Esophagus (tissue), 2 donors: ENCODE measurements around the gene AFG3L2. TPM values are rescaled to one million over a fixed set of nuclear protein-coding genes. Genes with fewer than 3 reads are reported as not detected.
"Not testable (repeated sequence)": the region's sequence is repeated elsewhere in the genome, so short reads cannot be mapped to it uniquely, and the experiment has no call there.

Experiments
- H3K27ac ChIP-seq, 2 donors: one replicate each; pipeline ENCODE4 v1.5.1; 2013; ENCODE audit warnings: low read depth in 2 of 2, mild to moderate bottlenecking in 2 of 2, inconsistent platforms in 1 of 2, low read length in 1 of 2, moderate library complexity in 1 of 2
- H3K27me3 ChIP-seq, 2 donors: one replicate each; pipeline ENCODE4 v1.6.1; 2013; ENCODE audit warnings: low read length in 2 of 2, control low read depth in 1 of 2, mild to moderate bottlenecking in 1 of 2; ENCODE audit not compliant: insufficient read depth in 2 of 2, control insufficient read depth in 1 of 2
- H3K36me3 ChIP-seq, 2 donors: one replicate each; pipeline ENCODE4 v1.6.1; 2013; ENCODE audit warnings: low read length in 1 of 2; ENCODE audit not compliant: control insufficient read depth in 2 of 2, insufficient read depth in 2 of 2
- H3K4me1 ChIP-seq, 2 donors: one replicate each; pipeline ENCODE4 v1.6.1; 2013; ENCODE audit warnings: low read length in 1 of 2; ENCODE audit not compliant: control insufficient read depth in 2 of 2, insufficient read depth in 2 of 2
- H3K4me3 ChIP-seq, 2 donors: one replicate each; pipeline ENCODE4 v1.5.1; 2013; ENCODE audit warnings: low read length in 2 of 2, mild to moderate bottlenecking in 2 of 2, low read depth in 1 of 2, moderate library complexity in 1 of 2
- H3K9me3 ChIP-seq, 2 donors: one replicate each; pipeline ENCODE4 v1.6.1; 2013; ENCODE audit warnings: mild to moderate bottlenecking in 2 of 2, low read depth in 1 of 2, low read length in 1 of 2, moderate library complexity in 1 of 2; ENCODE audit not compliant: control insufficient read depth in 2 of 2, insufficient read depth in 1 of 2
- WGBS, 2 donors: extraction: QIAGEN DNeasy Blood & Tissue Kit; methylation state at CpG; one replicate each; pipeline ENCODE4 v1.1.7; 2013; 5-methylcytosine and 5-hydroxymethylcytosine counted together
- polyA plus RNA-seq, 2 donors: library from polyadenylated mRNA; stranded (reverse); fragments of 200-250 nt; gene quantifications; one replicate each; pipeline ENCODE4 v1.2.3, GENCODE V29; 2013
- donor health status: healthy with polysubstance abuse.
- donor health status: Bipolar disorder and iron deficiency.

Gene AFG3L2
- polyA plus RNA-seq, 2 donors: 14.7 to 34.0 TPM

DNA sequence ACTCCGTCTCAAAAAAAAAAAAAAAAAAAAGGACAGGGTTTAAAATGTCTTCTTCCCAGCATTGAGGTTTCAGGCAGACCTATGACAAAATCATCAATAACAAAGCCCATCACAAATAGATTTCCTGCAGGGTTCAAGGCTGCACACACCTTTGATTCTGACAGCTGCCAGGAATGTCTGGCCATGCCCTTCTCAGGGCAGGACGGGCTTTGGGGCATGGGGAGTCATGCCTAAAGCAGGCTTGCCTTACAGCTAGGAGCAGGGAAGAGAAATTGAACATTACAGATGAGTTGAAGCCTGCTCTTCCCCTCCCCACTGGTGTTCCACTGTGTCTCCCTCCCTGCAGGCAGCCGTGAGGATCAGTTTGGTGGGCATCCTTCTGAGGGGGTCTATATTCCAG is 34.4 kb upstream of the AFG3L2 start:
- Histone ChIP-seq H3K4me1 (peaks cover under 1 to 4% of the 10 kb centered on the region in 2 donors), H3K36me3 (no peaks in the 10 kb centered on the region), H3K4me3 (no peak overlapping the region), H3K27me3 (no peaks in the 10 kb centered on the region), H3K9me3 (peaks cover 0 to 2% of the 10 kb centered on the region in 2 donors), H3K27ac (no peak overlapping the region)
- 89 to 96% methylated on average over 2 of the region's 3 CpGs for WGBS, 2 donors

DNA sequence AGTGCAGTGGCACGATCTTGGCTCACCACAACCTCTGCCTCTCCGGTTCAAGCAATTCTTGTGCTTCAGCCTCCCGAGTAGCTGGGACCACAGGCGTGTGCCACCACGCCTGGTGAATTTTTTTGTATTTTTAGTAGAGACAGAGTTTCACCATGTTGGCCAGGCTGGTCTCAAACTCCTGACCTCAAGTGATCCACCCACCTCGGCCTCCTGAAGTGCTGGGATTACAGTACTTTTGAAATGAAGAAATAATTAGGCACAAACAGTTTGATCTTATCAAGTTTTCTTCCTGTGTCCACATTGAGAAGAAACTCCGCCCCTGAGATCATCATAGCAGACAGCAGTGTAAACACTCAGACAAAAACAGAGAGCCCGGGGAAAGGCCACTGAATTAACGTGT is 33.7 kb upstream of the AFG3L2 start:
- not testable (repeated sequence) for H3K4me3 ChIP-seq, H3K9me3 ChIP-seq, H3K4me1 ChIP-seq, H3K36me3 ChIP-seq, H3K27ac ChIP-seq, H3K27me3 ChIP-seq
- WGBS, 2 donors: 78 to 88% methylated on average over 9 of the region's 9 CpGs

DNA sequence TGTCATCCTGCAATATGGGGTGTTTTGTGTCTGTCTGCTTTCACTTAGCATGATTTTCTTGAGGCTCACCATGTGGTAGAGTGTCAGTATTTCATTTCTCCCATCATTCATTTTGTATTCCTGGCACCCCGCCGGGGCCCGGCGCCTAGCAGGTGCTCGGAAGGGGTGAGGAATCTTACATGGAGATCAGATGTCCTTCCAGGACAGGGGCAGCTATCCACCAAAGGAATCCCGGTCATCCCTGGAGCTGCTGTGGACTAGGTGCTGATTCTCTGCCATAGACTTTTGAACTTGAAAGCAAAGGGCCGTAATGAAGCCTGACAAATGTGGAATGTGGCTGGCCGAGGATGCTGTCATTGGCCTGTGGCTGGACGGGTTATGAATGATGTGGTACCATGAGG is 33.1 kb upstream of the AFG3L2 start:
- Histone ChIP-seq H3K9me3 (peaks cover 0 to 2% of the 10 kb centered on the region in 2 donors), H3K4me1 (peaks cover 2 to 4% of the 10 kb centered on the region in 2 donors), H3K4me3 (no peak overlapping the region), H3K27me3 (no peaks in the 10 kb centered on the region), H3K27ac (no peak overlapping the region), H3K36me3 (no peaks in the 10 kb centered on the region)
- 88 to 91% methylated on average over 9 of the region's 9 CpGs for WGBS, 2 donors

- Histone ChIP-seq H3K27ac (no peak overlapping the region), H3K4me3 (no peak overlapping the region), H3K27me3 (no peaks in the 10 kb centered on the region), H3K4me1 (peaks cover 2 to 4% of the 10 kb centered on the region in 2 donors), H3K9me3 (peaks cover 0 to 2% of the 10 kb centered on the region in 2 donors), H3K36me3 (no peaks in the 10 kb centered on the region)
- WGBS, 2 donors: 77 to 80% methylated on average over 3 of the region's 3 CpGs
Observed at GRCh38 chr18:12409469-12409868, 32.4 kb upstream of the AFG3L2 start.

DNA sequence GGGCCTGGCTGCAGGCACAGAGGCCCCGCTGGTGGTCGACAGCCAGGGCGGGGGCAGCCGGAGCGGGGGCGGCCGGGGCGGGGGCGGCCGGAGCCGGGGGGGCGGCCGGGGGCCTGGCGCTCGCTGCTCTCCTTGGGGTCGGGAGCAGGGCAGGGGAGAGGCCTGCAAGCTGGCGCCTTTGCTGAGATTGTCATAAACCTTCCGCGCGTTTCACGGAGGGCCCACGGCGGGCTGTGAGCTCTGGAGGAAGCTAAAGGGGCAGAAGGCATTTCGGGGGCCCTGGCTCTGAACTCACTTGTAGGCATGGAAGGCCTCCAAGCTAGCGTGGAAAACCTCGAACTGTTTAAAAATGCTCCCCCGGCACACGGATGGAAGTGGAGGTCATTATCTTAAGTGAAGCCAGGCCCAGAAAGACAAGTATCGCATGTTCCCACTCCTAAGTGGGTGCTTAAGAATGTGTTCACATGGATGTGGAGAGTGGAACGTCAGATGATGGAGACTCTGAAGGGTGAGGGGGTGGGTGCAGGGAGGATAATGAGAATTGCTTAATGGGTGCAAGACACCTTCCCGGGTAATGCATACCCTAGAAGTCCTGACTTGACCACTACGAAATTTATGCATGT is 31.3 kb upstream of the AFG3L2 start:
- peaks cover 0 to 2% of the 10 kb centered on the region in 2 donors for H3K9me3 ChIP-seq
- H3K4me1 ChIP-seq: peaks cover 2 to 4% of the 10 kb centered on the region in 2 donors
- peak overlapping the region; percentile 48 to 61 for H3K4me3 ChIP-seq
- H3K36me3 ChIP-seq: no peaks in the 10 kb centered on the region
- H3K27me3 ChIP-seq: no peaks in the 10 kb centered on the region
- WGBS, 2 donors: 8 to 14% methylated on average over 24 to 32 of the region's 32 CpGs
- H3K27ac ChIP-seq: peak overlapping the region; percentile 62 to 74

- H3K27ac ChIP-seq: no peak overlapping the region
- no peaks in the 10 kb centered on the region for H3K27me3 ChIP-seq
- 75 to 77% methylated on average over 19 of the region's 19 CpGs for WGBS, 2 donors
- H3K4me3 ChIP-seq: no peak overlapping the region
- H3K9me3 ChIP-seq: peaks cover 0 to 2% of the 10 kb centered on the region in 2 donors
- H3K4me1 ChIP-seq: peaks cover 2 to 4% of the 10 kb centered on the region in 2 donors
- no peaks in the 10 kb centered on the region for H3K36me3 ChIP-seq
Observed at GRCh38 chr18:12406371-12407111, 29.5 kb upstream of the AFG3L2 start.

DNA sequence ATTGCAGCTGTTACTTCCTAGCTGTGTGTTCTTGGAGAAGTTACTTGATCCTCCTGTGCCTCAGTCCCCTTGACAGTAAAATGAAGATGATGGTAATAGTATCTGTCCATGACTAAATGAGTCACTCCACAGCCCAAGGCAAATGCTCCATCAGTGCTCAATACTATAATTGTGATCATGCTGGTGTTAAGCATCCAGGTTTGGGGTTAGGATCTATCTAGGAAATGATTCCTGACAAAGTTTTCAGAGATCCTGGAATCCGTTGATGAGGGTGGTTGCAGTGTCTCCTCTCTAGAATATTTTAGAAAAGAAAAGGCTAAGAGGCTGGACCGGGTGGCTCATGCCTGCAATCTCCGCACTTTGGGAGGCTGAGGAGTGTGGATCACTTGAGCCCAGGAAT is 28.0 kb upstream of the AFG3L2 start:
- WGBS, 2 donors: 86 to 87% methylated on average over 3 of the region's 3 CpGs
- peaks cover 2 to 4% of the 10 kb centered on the region in 2 donors for H3K4me1 ChIP-seq
- H3K27me3 ChIP-seq: no peaks in the 10 kb centered on the region
- H3K4me3 ChIP-seq: no peak overlapping the region
- H3K36me3 ChIP-seq: no peaks in the 10 kb centered on the region
- peaks cover 0 to 2% of the 10 kb centered on the region in 2 donors for H3K9me3 ChIP-seq
- no peak overlapping the region for H3K27ac ChIP-seq

DNA sequence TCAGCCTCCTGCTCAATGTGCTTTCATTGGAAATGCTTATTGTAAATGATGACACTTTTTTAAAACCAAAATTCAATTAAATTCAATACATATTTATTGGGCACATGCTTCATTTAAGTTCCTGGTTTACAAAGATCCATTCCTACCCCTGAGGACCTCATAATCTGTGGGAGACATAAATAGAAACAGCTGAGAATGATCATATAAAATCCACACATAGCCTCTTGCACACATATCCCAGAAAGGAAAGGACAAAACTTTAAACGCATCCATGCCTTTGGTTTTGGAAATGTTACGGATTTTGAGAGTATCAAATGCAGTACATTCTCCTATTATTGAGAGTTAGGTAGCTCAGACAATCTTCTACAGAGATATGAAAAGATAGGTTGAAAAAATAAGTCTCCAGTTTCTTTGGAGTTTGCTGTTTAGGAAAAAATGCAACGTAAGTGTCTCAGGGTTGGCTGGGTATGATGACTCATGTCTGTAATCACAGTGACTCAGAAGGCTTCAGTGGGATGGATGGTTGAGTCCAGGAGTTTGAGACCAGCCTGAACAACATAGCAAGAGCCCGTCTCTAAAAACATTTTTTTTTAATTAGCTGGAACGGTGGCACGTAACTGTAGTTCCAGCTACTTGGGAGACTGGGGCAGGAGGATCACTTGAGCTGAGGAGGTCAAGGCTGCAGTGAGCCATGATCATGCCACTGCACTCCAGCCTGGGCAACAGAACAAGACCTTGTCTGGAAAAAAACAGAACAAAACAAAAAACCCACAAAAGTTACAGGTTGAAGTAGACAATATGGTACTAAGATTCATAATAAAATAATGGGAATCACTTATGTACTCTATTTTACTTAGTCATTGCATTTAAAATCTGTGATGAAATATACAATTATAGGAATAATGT is 26.8 kb upstream of the AFG3L2 start:
- WGBS, 2 donors: 44 to 53% methylated on average over 6 of the region's 6 CpGs
- Histone ChIP-seq H3K36me3 (no peaks in the 10 kb centered on the region), H3K27ac (no peak overlapping the region), H3K9me3 (peaks cover 0 to 2% of the 10 kb centered on the region in 2 donors), H3K4me1 (peaks cover 2 to 4% of the 10 kb centered on the region in 2 donors), H3K4me3 (no peak overlapping the region), H3K27me3 (no peaks in the 10 kb centered on the region)

DNA sequence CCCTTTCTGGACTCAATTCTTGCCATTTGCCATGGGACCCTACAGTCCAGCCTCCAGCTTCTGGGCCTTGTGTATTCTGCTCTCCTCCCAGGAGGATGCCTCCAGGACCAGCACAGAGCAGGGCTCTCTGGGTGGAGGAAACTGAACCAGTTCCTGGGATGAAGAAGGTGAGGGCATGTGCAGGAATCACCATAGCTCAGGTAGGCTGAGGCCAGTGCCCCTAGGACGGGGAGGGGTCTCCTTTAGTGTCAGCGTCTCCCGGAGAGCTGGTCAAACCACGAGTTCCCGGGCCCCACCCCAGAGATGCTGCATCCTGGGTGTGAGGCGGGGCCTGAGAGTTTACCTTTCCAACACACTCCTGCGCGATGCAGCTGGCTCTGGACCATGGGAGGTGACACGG is 24.9 kb upstream of the AFG3L2 start:
- no peak overlapping the region for H3K4me3 ChIP-seq
- WGBS, 2 donors: 51 to 58% methylated on average over 9 of the region's 9 CpGs
- H3K27me3 ChIP-seq: no peaks in the 10 kb centered on the region
- H3K4me1 ChIP-seq: peaks cover 0 to 2% of the 10 kb centered on the region in 2 donors
- no peaks in the 10 kb centered on the region for H3K36me3 ChIP-seq
- H3K9me3 ChIP-seq: peaks cover 0 to under 1% of the 10 kb centered on the region in 2 donors
- H3K27ac ChIP-seq: no peak overlapping the region
